ENCODE measurements around the gene SGPL1.
"Not testable (repeated sequence)": the region's sequence is repeated elsewhere in the genome, so short reads cannot be mapped to it uniquely, and the experiment has no call there.

SGPL1 gene

DNA sequence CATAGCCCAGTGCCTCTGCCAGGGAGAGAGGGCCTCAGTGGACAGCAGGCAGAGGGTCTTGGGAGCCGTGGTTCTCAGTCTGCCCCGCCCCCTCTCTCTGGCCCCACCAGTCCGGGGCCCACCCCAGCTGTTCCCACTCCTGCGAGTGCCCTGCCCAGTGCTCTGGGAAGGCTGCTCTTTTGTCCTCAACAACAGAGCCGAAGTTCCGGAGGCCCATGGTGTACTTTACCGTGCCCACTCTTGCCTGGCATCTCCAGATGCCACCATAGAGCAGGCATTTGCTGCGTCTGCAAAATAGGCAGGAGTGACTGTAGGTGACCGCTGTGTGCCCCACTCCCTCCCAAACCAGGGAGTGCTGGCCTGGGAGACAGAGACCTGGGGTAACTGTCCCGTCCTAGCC lies 101.9 kb downstream of the SGPL1 start:
- H3K4me3 ChIP-seq (ENCODE audit: low read depth, low read length): no peak overlapping the region
- TF ChIP-seq CTCF (IDR thresholded peaks at IDR 0.05; ENCODE audit: borderline replicate concordance, insufficient read depth, low read depth, low read length): no peak

DNA sequence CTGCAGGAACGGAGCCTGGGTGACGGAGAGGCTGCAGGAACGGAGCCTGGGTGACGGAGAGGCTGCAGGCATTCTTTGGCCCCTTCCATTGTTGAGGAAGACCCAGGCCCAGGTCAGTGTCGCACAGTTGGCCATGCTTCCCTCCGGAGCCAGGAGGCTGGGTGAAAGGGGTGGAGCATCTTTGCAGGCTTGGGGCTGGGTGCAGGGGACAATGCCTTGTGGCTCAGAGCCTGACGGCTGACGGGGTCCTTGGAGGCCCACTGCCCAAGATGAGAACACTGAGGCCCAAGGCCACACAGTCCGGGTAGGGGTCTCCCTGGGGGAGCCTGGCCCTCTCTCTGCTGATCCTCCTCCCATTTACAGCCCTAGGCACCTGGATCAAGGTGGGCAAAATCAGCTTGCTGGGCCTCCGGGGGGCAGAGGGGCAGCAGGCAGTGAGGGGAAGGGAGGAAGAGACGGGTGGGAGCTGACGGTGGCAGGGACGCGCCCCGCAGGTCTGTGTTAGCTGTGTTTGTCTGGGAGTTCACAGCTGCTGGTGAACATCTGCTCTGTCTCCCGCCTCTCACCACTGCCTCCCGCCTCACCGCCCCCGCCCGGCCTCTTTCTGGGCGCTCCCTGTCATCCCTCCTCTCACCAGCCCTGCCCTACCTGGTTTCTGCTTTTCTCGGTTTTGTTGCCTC lies 103.2 kb downstream of the SGPL1 start:
- no peak for TF ChIP-seq CTCF (IDR thresholded peaks at IDR 0.05; ENCODE audit: borderline replicate concordance, insufficient read depth, low read depth, low read length)
- H3K4me3 ChIP-seq (ENCODE audit: low read depth, low read length): no peak overlapping the region

GRCh38 chr10:70919906-70920305 lies 104.2 kb downstream of the SGPL1 start:
- not testable (repeated sequence) for H3K4me3 ChIP-seq (ENCODE audit: low read depth, low read length)

GRCh38 chr10:70920519-70920918 lies 104.8 kb downstream of the SGPL1 start:
- TF ChIP-seq CTCF (IDR thresholded peaks at IDR 0.05; ENCODE audit: borderline replicate concordance, insufficient read depth, low read depth, low read length): no peak
- no peak overlapping the region for H3K4me3 ChIP-seq (ENCODE audit: low read depth, low read length)

GRCh38 chr10:70921285-70921684 lies 105.5 kb downstream of the SGPL1 start:
- TF ChIP-seq CTCF (IDR thresholded peaks at IDR 0.05; ENCODE audit: borderline replicate concordance, insufficient read depth, low read depth, low read length): no peak
- H3K4me3 ChIP-seq (ENCODE audit: low read depth, low read length): no peak overlapping the region

DNA sequence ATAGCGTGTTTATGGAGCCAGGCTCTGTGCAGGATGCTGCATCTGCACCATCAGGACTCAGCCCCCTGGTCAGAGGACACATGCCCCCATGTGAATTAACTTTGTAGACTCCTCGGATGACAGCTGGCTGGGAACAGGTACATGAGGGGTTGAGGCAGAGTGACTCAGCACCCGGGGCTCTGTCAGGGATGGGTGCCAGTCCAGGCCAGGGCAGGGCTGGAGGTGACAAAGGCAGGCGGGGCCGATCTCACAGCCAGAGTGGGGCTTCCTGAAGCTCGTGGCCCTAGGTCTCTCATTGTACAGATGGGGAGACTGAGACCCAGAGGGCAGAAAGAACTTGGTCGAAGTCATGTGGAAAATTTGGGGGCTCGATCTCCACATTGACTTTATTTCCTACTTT lies 107.9 kb downstream of the SGPL1 start:
- no peak for TF ChIP-seq CTCF (IDR thresholded peaks at IDR 0.05; ENCODE audit: borderline replicate concordance, insufficient read depth, low read depth, low read length)

DNA sequence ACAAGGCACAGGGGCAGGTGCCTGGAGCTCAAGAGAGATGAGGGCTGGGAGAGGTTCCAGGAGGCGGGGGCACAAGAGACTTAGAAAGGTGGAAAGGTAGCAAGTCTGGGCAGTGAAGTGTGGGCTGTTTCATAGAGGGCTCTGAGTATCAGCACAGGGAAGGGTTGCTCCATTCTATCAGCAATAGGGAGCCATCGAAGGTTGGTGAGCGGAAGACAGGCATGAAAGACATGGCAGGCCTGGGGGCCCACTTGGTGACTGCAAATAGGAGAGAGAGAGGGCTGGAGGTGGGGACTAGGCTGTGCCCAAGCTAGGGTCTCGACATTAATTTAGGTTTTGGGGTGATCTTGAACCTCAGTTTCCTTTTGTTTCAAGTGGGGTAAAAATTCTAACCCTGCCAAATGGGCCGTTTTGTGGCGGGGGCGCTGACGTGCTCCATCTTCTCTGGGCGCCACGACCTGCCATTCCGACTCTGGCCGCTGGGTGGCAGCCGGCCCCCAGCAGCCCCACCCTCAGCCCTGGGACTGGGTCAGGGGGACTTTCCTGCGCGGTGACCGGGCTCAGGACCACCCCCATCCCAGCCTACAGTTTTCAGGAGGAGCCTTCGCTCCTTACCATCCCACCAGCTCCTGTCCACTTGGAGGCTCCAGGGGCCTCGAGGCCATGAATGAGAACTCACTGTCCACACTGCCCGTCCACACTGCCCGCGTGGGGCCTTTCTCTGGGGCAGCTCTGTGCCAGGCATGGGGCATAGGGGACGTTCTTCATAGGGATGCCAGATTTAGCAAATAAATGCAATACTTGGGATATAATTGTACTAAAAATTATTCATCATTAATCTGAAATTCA lies 109.9 kb downstream of the SGPL1 start:
- TF ChIP-seq CTCF (IDR thresholded peaks at IDR 0.05; ENCODE audit: borderline replicate concordance, insufficient read depth, low read depth, low read length): peak; percentile 97
- no peak overlapping the region for H3K4me3 ChIP-seq (ENCODE audit: low read depth, low read length)

More for the DNA sequence above, 107.9 kb downstream of the SGPL1 start:
- no peak overlapping the region for H3K4me3 ChIP-seq (ENCODE audit: low read depth, low read length)
